SH-SY5Y (cell line): Measurements from ENCODE around the gene CPNE4.

Experiments
- GATA2 ChIP-seq: IDR thresholded peaks from 2 replicates; pipeline ENCODE4 v1.6.1; 2011; ENCODE audit warnings: mild to moderate bottlenecking, low read depth, low read length
- GATA3 ChIP-seq: IDR thresholded peaks from 2 replicates; pipeline ENCODE4 v1.6.1; 2011; ENCODE audit warnings: low read depth, mild to moderate bottlenecking, low read length, moderate library complexity

The CPNE4 gene

GRCh38 chr3:132034486-132035464 is at the start of gene CPNE4:
TSS of gene CPNE4 (minus strand) at chr3:132035014.
- TF ChIP-seq GATA3 (no peak), GATA2 (0 out of 2 replicates have a peak, but pooled peaks have one; percentile 24)

- no peak for TF ChIP-seq GATA3
- no peak for TF ChIP-seq GATA2
These were observed 48.9 kb upstream of the CPNE4 start for GRCh38 chr3:132083583-132084279.

GRCh38 chr3:132083159-132083558 is 48.3 kb upstream of the CPNE4 start:
- TF ChIP-seq GATA3 (no peak), GATA2 (no peak)

- TF ChIP-seq GATA3 (no peak), GATA2 (no peak)
These were observed 44.3 kb upstream of the CPNE4 start for GRCh38 chr3:132079147-132079546.

- no peak for TF ChIP-seq GATA3
- no peak for TF ChIP-seq GATA2
These were observed 39.0 kb upstream of the CPNE4 start for GRCh38 chr3:132073771-132074170.

- TF ChIP-seq GATA3 (no peak), GATA2 (no peak)
These were observed 36.2 kb upstream of the CPNE4 start for GRCh38 chr3:132071043-132071442.

- TF ChIP-seq GATA2 (no peak), GATA3 (no peak)
These were observed 29.3 kb upstream of the CPNE4 start for GRCh38 chr3:132064114-132064513.

GRCh38 chr3:132062535-132062934 is 27.7 kb upstream of the CPNE4 start:
- TF ChIP-seq GATA2 (no peak), GATA3 (no peak)

GRCh38 chr3:132055872-132056271 is 21.1 kb upstream of the CPNE4 start:
- TF ChIP-seq GATA3 (no peak), GATA2 (no peak)

GRCh38 chr3:132047209-132047608 is 12.4 kb upstream of the CPNE4 start:
- no peak for TF ChIP-seq GATA3
- no peak for TF ChIP-seq GATA2

GRCh38 chr3:132042681-132043080 is 7.9 kb upstream of the CPNE4 start:
- TF ChIP-seq GATA3 = no peak
- no peak for TF ChIP-seq GATA2

GRCh38 chr3:132038198-132038825 is 3.5 kb upstream of the CPNE4 start:
- TF ChIP-seq GATA2 = no peak
- no peak for TF ChIP-seq GATA3

GRCh38 chr3:132037581-132037980 is 2.8 kb upstream of the CPNE4 start:
- TF ChIP-seq GATA2 (no peak), GATA3 (no peak)

- no peak for TF ChIP-seq GATA2
- TF ChIP-seq GATA3 = no peak
These were observed 2.2 kb upstream of the CPNE4 start for GRCh38 chr3:132037056-132037455.
